ENCODE data around the gene CA5A. TPM values are rescaled to one million over a fixed set of nuclear protein-coding genes. Genes with fewer than 3 reads are reported as not detected.

CA5A gene
- total and polyA plus RNA-seq, 2 of the 4 experiments (the other 2 are of a cell fraction): not detected

DNA sequence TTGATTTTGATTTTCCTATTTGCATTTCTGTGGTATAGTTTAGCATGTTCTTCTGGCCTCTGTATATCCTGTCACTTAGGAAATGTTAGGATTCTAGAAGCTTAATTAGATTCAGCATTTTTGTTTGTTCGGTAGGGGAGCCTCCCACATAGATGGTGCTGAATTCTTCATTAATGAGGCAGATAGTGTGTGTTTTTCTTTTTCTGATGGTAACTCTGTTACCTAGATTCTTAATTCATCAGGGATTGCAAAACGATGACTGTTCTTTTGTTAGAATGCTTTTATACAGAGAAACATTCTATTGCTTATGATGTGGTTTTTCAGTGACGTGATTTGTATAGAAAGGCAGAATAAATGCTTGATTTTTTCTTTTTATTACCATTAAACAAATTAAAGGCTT, 33.9 kb upstream of the CA5A start:
- Histone ChIP-seq H4K5ac (ENCODE audit: low read depth, low read length) (peak overlapping the region; percentile 66; the same call in 1 of the 2 replicates), H4K8ac (ENCODE audit: low read depth in 2 of 2, low read length in 2 of 2) (peak overlapping the region in 1 of 2 experiments; percentile 46; a peak in 1 of 4 replicates), H2BK5ac (ENCODE audit: low read depth, low read length, poor library complexity, severe bottlenecking) (peak overlapping the region; percentile 92), H3K4me2 (ENCODE audit: low read depth, low read length) (peak overlapping the region; percentile 53; the same call in 1 of the 2 replicates), H3K27ac (ENCODE audit: insufficient read depth, low read length) (peak overlapping the region; percentile 63; the same call in 1 of the 2 replicates), H2AK9ac (replicated peaks; ENCODE audit: low read depth, low read length, poor library complexity) (no peak overlapping the region), H3K9me1 (ENCODE audit: insufficient read depth, low read length) (peaks cover 9% of the 10 kb centered on the region), H3K4ac (ENCODE audit: low read depth, low read length) (peak overlapping the region; percentile 57; the same call in 1 of the 2 replicates), H2BK15ac (ENCODE audit: low read depth, low read length) (0 out of 3 replicates have a peak overlapping the region, but pooled peaks have one; percentile 40), H3K4me3 (ENCODE audit: insufficient read depth, low read depth, low read length) (no peak overlapping the region), H4K20me1 (ENCODE audit: insufficient read depth, low read length) (peaks cover 11% of the 10 kb centered on the region; the same call in 1 of the 2 replicates), H3K14ac (replicated peaks; ENCODE audit: low read depth, low read length) (no peak overlapping the region), H3K36me3 (ENCODE audit: control insufficient read depth, insufficient read depth, low read length) (peaks cover 3% of the 10 kb centered on the region; the same call in 1 of the 2 replicates), H3K9ac (ENCODE audit: low read depth, low read length) (no peak overlapping the region), H3K27me3 (ENCODE audit: control insufficient read depth, insufficient read depth, low read length) (no peaks in the 10 kb centered on the region), H2BK20ac (ENCODE audit: low read depth, low read length) (no peak overlapping the region; the same call in 1 of the 2 replicates), H3K9me3 (ENCODE audit: control insufficient read depth, insufficient read depth, low read length) (peaks cover 14% of the 10 kb centered on the region), H3K56ac (ENCODE audit: extremely low read depth, insufficient read depth, low read length) (no peak overlapping the region), H2BK120ac (ENCODE audit: low read depth, low read length) (no peak overlapping the region), H2AK5ac (ENCODE audit: low read depth, low read length) (no peak overlapping the region), H3K23ac (ENCODE audit: low read depth, low read length) (no peak overlapping the region), H3K79me1 (ENCODE audit: low read depth in 1 of 2, low read length in 2 of 2) (peaks cover 38 to 77% of the 10 kb centered on the region in 2 experiments), H3K4me1 (ENCODE audit: control insufficient read depth, insufficient read depth, low read length) (peaks cover 24% of the 10 kb centered on the region), H2AFZ (replicated peaks; ENCODE audit: low read length, poor library complexity) (no peak overlapping the region), H3K18ac (ENCODE audit: low read depth, low read length) (peak overlapping the region; percentile 69), H4K91ac (ENCODE audit: insufficient read depth, low read depth, low read length) (no peak overlapping the region)
- no CpG with 5 or more reads among the region's 3 CpGs for WGBS, 2 experiments (ENCODE audit: extremely low coverage in 2 of 2, insufficient read length in 1 of 2)
- in situ Hi-C loops (cut with MboI; ENCODE audit: low sequenced_read_pairs): no loop called here
- ATAC-seq (ENCODE audit: low read depth): peak; percentile 13
- ChIA-PET POLR2A (ENCODE audit: unreplicated experiment) (no interaction called here), CTCF (no interaction called here)
- TF ChIP-seq CHD1 (IDR thresholded peaks at IDR 0.05; ENCODE audit: low read depth, low read length) (no peak), CEBPB (IDR thresholded peaks at IDR 0.05; ENCODE audit: low read depth, low read length) (peak; percentile 83), MXI1 (IDR thresholded peaks at IDR 0.05; ENCODE audit: borderline replicate concordance, low read depth, low read length) (no peak), POLR2A (IDR thresholded peaks at IDR 0.05; ENCODE audit: low read depth, low read length) (no peak), FOS (IDR thresholded peaks at IDR 0.05; ENCODE audit: low read depth, low read length) (no peak), SMC3 (IDR thresholded peaks at IDR 0.05; ENCODE audit: low read depth, low read length) (no peak)
- TF ChIP-seq, protein P1, sequence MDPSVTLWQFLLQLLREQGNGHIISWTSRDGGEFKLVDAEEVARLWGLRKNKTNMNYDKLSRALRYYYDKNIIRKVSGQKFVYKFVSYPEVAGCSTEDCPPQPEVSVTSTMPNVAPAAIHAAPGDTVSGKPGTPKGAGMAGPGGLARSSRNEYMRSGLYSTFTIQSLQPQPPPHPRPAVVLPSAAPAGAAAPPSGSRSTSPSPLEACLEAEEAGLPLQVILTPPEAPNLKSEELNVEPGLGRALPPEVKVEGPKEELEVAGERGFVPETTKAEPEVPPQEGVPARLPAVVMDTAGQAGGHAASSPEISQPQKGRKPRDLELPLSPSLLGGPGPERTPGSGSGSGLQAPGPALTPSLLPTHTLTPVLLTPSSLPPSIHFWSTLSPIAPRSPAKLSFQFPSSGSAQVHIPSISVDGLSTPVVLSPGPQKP (IDR thresholded peaks at IDR 0.05; ENCODE audit: borderline replicate concordance, low read depth, low read length): no peak
- intact Hi-C loops (cut with micrococcal nuclease): no loop called here
- no TSS peak for BruUV-seq (replicated peaks)
- dilution Hi-C loops (cut with HindIII; ENCODE audit: low sequenced_read_pairs, unreplicated experiment): no loop called here
- peak; percentile 69 for DNase-seq

Data from IMR-90 (cell line).